Skeletal muscle tissue (tissue), 4 donors: ENCODE results near the gene KCND3. TPM values are rescaled to one million over a fixed set of nuclear protein-coding genes. Genes with fewer than 3 reads are reported as not detected.

Source experiments
- H3K27ac ChIP-seq: one replicate; pipeline ENCODE4 v1.7.0; 2013; ENCODE audit warnings: mild to moderate bottlenecking, low read depth, low read length, inconsistent platforms
- H3K27me3 ChIP-seq, 3 donors: one replicate each; pipeline ENCODE4 v1.7.0; 2013; ENCODE audit warnings: low read length in 3 of 3; ENCODE audit not compliant: control insufficient read depth in 3 of 3, insufficient read depth in 3 of 3
- H3K36me3 ChIP-seq, 3 donors: one replicate each; pipeline ENCODE4 v1.7.0; 2013; ENCODE audit warnings: low read length in 3 of 3; ENCODE audit not compliant: control insufficient read depth in 3 of 3, insufficient read depth in 3 of 3
- H3K4me1 ChIP-seq, 3 donors: one replicate each; pipeline ENCODE4 v1.7.0; 2013; ENCODE audit warnings: low read length in 3 of 3, mild to moderate bottlenecking in 3 of 3; ENCODE audit not compliant: control insufficient read depth in 3 of 3, insufficient read depth in 3 of 3
- H3K4me3 ChIP-seq, 3 donors: one replicate each; pipeline ENCODE4 v1.7.0; 2013; ENCODE audit warnings: low read length in 3 of 3
- H3K9ac ChIP-seq, 3 donors: one replicate each; pipeline ENCODE4 v1.7.0; 2013; ENCODE audit warnings: low read length in 3 of 3, mild to moderate bottlenecking in 3 of 3, moderate library complexity in 2 of 3, low read depth in 1 of 3
- H3K9me3 ChIP-seq, 3 donors: one replicate each; pipeline ENCODE4 v1.7.0; 2013; ENCODE audit warnings: low read length in 3 of 3; ENCODE audit not compliant: control insufficient read depth in 3 of 3
- total RNA-seq: library from RNA; depleted of rRNA; stranded (reverse); fragments of >200 nt; gene quantifications from one replicate; pipeline ENCODE4 v1.2.3, GENCODE V29; 2014
- donor health status: Osteomylitis.

The KCND3 gene
- total RNA-seq, 1 donor from 2014 or later, result 1.0 TPM

GRCh38 chr1:111990026-111990877, 784 bp upstream of the KCND3 start:
- no peaks in the 10 kb centered on the region for H3K36me3 ChIP-seq
- H3K4me3 ChIP-seq, result peak overlapping the region; percentile 66 to 79 (median 77)
- peak overlapping the region; percentile 63 for H3K27ac ChIP-seq
- peak overlapping the region; percentile 43 to 78 (median 73) for H3K9ac ChIP-seq
- H3K27me3 ChIP-seq, result peaks cover 0 to 6% (median 2%) of the 10 kb centered on the region in 3 donors
- H3K4me1 ChIP-seq, result peaks cover 45 to 58% (median 53%) of the 10 kb centered on the region in 3 donors
- H3K9me3 ChIP-seq, result no peaks in the 10 kb centered on the region

- H3K4me1 ChIP-seq, result peaks cover 45 to 58% (median 54%) of the 10 kb centered on the region in 3 donors
- peak overlapping the region; percentile 66 to 78 (median 71) for H3K4me3 ChIP-seq
- peak overlapping the region; percentile 71 for H3K27ac ChIP-seq
- peaks cover 0 to 3% (median 2%) of the 10 kb centered on the region in 3 donors for H3K27me3 ChIP-seq
- H3K36me3 ChIP-seq, result no peaks in the 10 kb centered on the region
- peak overlapping the region; percentile 52 to 78 (median 60) for H3K9ac ChIP-seq
- no peaks in the 10 kb centered on the region for H3K9me3 ChIP-seq
Measured at GRCh38 chr1:111988743-111989453, 570 bp downstream of the KCND3 start.

GRCh38 chr1:111988377-111988742, 1.1 kb downstream of the KCND3 start:
- Histone ChIP-seq H3K27ac (peak overlapping the region; percentile 71), H3K4me3 (peak overlapping the region; percentile 66 to 78 (median 71)), H3K36me3 (no peaks in the 10 kb centered on the region)

GRCh38 chr1:111987502-111987901, 2.0 kb downstream of the KCND3 start:
- Histone ChIP-seq H3K9ac (peak overlapping the region; percentile 43 to 78 (median 60)), H3K27ac (peak overlapping the region; percentile 71), H3K27me3 (peaks cover 0 to 3% (median 2%) of the 10 kb centered on the region in 3 donors), H3K4me3 (peak overlapping the region; percentile 19 to 78 (median 71)), H3K4me1 (peaks cover 44 to 54% (median 51%) of the 10 kb centered on the region in 3 donors), H3K9me3 (no peaks in the 10 kb centered on the region), H3K36me3 (peaks cover 0 to 4% (median 1%) of the 10 kb centered on the region in 3 donors)

More at GRCh38 chr1:111988377-111988742, 1.1 kb downstream of the KCND3 start:
- Histone ChIP-seq H3K9ac (peak overlapping the region; percentile 52 to 78 (median 60)), H3K9me3 (no peaks in the 10 kb centered on the region), H3K4me1 (peaks cover 45 to 58% (median 54%) of the 10 kb centered on the region in 3 donors), H3K27me3 (peaks cover 0 to 3% (median 2%) of the 10 kb centered on the region in 3 donors)

- Histone ChIP-seq H3K27ac (no peak overlapping the region), H3K36me3 (peaks cover 8 to 16% (median 16%) of the 10 kb centered on the region in 3 donors), H3K4me3 (no peak overlapping the region), H3K4me1 (peaks cover 20 to 50% (median 47%) of the 10 kb centered on the region in 3 donors), H3K9ac (no peak overlapping the region), H3K27me3 (peaks cover 0 to 5% (median 0%) of the 10 kb centered on the region in 3 donors), H3K9me3 (no peaks in the 10 kb centered on the region)
Measured at GRCh38 chr1:111983500-111983899, 6.0 kb downstream of the KCND3 start.

- Histone ChIP-seq H3K36me3 (peaks cover 8 to 16% (median 16%) of the 10 kb centered on the region in 3 donors), H3K4me3 (no peak overlapping the region), H3K27ac (no peak overlapping the region), H3K27me3 (peaks cover 0 to 4% (median 0%) of the 10 kb centered on the region in 3 donors), H3K9ac (no peak overlapping the region), H3K9me3 (no peaks in the 10 kb centered on the region), H3K4me1 (peaks cover 10 to 50% (median 44%) of the 10 kb centered on the region in 3 donors)
Measured at GRCh38 chr1:111982428-111982827, 7.0 kb downstream of the KCND3 start.

- H3K4me1 ChIP-seq, result peaks cover 4 to 45% (median 41%) of the 10 kb centered on the region in 3 donors
- H3K36me3 ChIP-seq, result peaks cover 8 to 16% (median 16%) of the 10 kb centered on the region in 3 donors
- H3K4me3 ChIP-seq, result no peak overlapping the region
- peaks cover 0 to 4% (median 0%) of the 10 kb centered on the region in 3 donors for H3K27me3 ChIP-seq
- no peaks in the 10 kb centered on the region for H3K9me3 ChIP-seq
- H3K9ac ChIP-seq, result no peak overlapping the region
- no peak overlapping the region for H3K27ac ChIP-seq
Measured at GRCh38 chr1:111981871-111982270, 7.6 kb downstream of the KCND3 start.

GRCh38 chr1:111981090-111981489, 8.4 kb downstream of the KCND3 start:
- Histone ChIP-seq H3K4me3 (no peak overlapping the region), H3K27me3 (peaks cover 0 to 4% (median 0%) of the 10 kb centered on the region in 3 donors), H3K9ac (peak overlapping the region in 1 of 3 donors; percentile 58), H3K27ac (no peak overlapping the region), H3K9me3 (no peaks in the 10 kb centered on the region), H3K36me3 (peaks cover 8 to 16% (median 16%) of the 10 kb centered on the region in 3 donors), H3K4me1 (peaks cover 4 to 39% (median 37%) of the 10 kb centered on the region in 3 donors)

GRCh38 chr1:111980686-111981085, 8.8 kb downstream of the KCND3 start:
- Histone ChIP-seq H3K4me3 (no peak overlapping the region), H3K4me1 (peaks cover 4 to 37% (median 36%) of the 10 kb centered on the region in 3 donors), H3K9ac (peak overlapping the region in 1 of 3 donors; percentile 58), H3K36me3 (peaks cover 8 to 16% (median 16%) of the 10 kb centered on the region in 3 donors), H3K27me3 (peaks cover 0 to 4% (median 0%) of the 10 kb centered on the region in 3 donors), H3K27ac (peak overlapping the region; percentile 32), H3K9me3 (no peaks in the 10 kb centered on the region)
